ENCODE results near the gene INPP1.

DNA sequence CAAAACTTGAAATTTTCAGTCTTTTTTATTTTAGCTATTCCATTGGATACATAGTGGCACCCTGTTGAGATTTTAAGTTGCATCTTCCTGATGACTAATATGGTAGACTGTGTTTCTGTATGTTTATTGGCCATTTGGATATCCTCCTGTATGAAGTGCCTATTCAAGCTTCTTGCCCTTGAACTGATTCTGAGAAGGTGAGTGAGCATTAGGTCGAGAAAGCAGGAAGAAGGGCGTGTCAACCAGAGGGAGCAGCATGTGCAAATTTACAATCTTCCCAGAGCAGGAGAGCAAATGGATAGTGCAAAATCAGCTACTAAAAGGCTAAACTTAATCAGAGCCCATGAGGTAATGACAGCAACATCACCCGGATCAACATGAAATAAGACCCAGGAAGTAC, 8.6 kb downstream of the INPP1 start:
- TF ChIP-seq ATF3 (IDR thresholded peaks at IDR 0.05; ENCODE audit: insufficient read depth, low read depth, low read length): no peak
- TF ChIP-seq, protein P1, sequence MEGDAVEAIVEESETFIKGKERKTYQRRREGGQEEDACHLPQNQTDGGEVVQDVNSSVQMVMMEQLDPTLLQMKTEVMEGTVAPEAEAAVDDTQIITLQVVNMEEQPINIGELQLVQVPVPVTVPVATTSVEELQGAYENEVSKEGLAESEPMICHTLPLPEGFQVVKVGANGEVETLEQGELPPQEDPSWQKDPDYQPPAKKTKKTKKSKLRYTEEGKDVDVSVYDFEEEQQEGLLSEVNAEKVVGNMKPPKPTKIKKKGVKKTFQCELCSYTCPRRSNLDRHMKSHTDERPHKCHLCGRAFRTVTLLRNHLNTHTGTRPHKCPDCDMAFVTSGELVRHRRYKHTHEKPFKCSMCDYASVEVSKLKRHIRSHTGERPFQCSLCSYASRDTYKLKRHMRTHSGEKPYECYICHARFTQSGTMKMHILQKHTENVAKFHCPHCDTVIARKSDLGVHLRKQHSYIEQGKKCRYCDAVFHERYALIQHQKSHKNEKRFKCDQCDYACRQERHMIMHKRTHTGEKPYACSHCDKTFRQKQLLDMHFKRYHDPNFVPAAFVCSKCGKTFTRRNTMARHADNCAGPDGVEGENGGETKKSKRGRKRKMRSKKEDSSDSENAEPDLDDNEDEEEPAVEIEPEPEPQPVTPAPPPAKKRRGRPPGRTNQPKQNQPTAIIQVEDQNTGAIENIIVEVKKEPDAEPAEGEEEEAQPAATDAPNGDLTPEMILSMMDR (IDR thresholded peaks at IDR 0.05; ENCODE audit: control extremely low read depth in 1 of 3, insufficient read depth in 1 of 3, low read depth in 1 of 3, low read length in 3 of 3): no peak
- TF ChIP-seq POLR2AphosphoS5 (IDR thresholded peaks at IDR 0.05; ENCODE audit: low read depth, low read length): no peak
- no peak for TF ChIP-seq GABPA (IDR thresholded peaks at IDR 0.05; ENCODE audit: borderline replicate concordance, insufficient read depth, low read length)
- no peak for TF ChIP-seq TAF1 (IDR thresholded peaks at IDR 0.05; ENCODE audit: low read depth, low read length)
- TF ChIP-seq JUN (IDR thresholded peaks at IDR 0.05; ENCODE audit: low read depth, low read length): no peak

Measured in H1 (cell line).